ENCODE data around the gene ENPP1.

ENPP1 gene

DNA sequence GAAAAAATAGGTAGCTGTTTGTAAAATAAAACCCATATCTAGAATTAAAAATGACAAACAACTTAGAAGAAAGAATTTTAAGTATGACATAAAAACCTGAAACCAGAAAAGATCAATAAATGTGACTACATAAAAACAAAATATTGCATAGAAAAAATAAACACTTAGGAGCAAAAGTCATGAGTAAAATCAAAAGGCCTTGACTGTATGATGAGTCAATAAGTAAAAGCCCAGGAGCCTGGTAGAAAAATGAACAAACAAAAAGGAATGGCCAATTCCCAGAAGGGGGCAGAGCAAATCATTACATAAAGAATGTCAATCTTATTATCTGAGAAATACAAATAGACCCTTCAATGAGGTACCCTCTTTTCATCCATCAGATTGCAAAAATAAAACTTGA, 20.7 kb upstream of the ENPP1 start:
- DNase-seq: no peak

DNA sequence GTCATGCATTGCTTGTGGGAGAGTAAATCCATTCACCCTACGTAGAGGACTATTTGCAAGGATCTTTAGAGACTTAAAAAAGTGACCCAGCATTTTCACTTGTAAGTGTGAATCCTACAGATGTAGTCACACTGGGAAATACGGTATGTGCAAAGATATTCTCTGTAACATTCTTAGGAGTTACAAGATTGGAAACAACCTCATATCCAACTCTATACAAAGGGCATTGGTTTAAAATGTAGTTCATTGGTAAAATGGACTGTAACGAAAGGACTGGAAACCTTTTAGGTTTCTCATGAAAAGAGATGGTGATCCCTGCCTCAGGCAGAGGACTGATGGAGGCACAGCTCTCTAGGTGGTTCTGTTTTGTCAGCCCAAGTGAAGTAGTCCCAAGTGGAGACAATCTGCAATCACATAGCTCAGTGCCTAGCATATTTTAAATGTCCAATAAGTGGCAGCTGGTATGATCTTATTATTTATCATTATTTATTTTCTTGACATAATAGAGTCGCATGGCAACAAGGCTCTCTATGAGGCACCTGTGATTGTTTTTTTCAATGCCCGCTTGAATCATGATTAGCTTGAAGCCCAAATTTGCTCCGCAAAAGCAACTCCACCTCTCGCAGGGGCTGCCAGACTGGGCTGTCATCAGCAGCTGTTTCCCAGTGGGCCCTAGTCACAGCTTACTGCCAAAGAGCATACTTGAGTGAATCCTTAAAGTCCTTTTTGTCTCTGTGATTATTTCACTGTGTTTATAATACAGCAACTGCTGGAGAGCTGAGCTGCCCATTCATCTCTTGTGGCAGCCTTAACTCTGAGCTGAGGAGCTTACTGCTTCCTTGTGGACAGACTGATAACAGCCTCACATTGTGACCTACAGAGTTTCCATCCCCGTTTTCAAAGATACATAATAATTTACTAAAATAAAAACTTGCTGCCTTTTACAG, 19.8 kb upstream of the ENPP1 start:
- no peak for DNase-seq

DNA sequence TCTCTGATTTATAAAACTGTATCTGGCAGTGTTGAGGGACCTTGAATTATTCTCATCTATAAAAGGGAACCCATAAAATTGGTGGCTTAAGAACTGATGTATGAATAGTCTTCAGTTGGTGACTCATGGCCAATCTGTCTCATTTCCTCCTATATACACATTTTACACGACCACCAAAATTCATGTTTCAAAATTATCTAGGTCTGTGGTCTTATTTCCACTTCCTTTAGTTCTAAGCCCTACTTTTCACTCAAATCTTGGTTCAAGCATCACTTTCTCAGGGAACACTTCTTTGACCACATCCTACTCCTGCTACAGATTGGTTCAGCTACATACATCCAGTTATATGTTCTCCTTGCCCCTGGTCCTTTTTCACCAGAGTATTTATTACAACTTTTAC, 18.6 kb upstream of the ENPP1 start:
- no peak for DNase-seq

DNA sequence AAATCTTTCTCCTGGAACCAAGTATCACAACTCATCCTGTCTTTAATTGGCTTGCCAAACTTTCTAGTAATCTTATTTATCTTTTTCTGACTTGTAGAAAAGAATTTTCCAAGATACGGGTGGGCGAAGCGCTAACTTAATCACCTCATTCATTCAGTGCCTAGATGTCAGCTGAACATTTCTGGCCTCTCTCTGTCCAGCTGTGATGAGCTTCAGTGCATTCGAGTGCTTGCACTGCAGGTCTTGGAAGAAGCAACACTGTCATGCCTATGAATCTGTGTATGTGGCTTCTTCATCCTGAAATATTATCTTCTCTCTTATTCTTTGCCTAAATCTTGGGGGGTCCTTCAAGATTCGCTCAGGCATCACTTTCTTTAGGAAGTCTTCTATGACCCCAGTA, 16.3 kb upstream of the ENPP1 start:
- DNase-seq: no peak

DNA sequence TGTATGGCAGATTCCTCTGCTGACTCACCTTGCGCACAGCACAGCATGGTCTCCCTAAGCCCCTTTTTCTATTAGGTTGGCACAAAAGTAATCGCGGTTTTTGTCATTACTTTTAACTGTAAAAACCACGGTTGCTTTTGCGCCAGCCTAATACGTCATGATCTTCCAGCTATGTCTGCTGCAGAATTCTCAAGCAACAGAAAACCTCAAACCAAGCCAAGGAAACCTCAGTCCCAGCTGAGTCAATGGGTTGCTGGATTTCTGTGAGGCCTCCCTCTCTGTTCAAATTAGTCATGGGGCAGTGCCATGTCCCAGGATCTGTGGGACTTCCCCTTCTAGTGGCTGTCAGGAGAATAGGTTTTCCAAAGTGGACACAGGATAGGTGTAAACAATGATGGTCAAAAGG, 15.7 kb upstream of the ENPP1 start:
- no peak for DNase-seq

DNA sequence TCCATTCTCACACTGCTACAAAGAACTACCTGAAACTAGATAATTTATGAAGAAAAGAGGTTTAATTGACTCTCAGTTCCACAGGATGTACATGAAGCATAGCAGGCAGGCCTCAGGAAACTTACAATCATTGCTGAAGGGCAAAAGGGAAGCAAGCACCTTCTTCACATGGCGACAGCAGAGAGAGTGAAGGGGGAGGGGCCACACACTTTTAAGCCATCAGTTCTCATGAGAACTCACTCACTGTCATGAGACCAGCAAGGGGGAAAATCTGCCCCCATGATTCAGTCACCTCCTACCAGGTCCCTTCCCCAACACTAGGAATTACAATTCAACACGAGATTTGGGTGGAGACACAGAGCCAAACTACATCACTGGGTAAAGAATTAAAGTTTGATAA, 12.5 kb upstream of the ENPP1 start:
- no peak for DNase-seq

DNA sequence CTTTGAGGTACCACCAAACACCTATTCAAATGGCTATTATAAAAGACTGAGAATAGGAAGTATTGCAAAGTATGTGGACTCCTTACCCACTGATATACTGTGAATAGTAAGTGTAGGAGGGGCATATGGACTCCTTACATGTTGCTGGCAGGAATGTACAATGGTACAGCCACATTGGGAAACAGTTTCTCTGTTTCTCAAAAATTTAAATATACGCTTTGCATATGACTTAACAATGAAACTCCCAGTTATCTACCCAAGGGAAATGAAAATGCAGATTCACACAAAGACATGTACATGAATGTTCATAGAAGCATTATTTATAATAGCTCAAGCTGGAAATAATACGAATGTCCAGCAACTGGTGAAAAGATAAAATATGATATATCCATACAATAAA, 5.5 kb upstream of the ENPP1 start:
- no peak for DNase-seq

DNA sequence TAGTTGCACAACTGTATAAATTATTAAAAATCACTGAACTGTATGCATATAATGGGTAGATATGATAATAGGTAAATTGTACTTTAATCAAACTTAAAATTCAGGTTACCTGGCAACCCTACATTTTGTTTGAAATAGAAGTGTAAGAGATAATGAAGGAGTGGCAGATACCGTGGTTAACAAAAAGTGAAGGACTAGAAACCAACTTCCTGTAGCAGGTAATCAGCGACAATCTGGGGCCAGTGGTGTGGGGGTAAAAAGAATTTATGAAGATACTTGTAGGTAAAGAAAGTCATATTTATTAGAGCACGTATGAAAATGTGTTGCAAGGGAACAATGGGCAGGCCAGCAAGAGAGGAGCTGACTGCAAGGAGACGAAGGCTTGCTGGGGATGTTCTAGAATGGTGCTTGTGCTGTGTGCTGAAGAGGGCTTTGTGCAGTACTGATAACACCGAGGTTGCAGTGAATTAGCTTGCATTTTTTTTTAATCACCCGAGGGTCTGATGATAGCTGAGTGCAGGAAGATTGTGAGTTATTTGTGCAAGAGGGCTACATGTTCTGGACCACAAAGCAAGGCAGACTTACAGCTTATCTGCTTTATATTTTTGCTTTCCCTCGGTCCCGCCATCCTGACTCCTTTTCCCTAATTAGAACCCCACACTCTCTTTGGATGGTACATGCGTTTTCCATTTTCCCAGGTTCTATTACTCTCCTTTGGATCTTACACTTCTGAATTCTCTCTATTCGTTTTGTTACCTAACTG, 4.6 kb upstream of the ENPP1 start:
- no peak for DNase-seq

DNA sequence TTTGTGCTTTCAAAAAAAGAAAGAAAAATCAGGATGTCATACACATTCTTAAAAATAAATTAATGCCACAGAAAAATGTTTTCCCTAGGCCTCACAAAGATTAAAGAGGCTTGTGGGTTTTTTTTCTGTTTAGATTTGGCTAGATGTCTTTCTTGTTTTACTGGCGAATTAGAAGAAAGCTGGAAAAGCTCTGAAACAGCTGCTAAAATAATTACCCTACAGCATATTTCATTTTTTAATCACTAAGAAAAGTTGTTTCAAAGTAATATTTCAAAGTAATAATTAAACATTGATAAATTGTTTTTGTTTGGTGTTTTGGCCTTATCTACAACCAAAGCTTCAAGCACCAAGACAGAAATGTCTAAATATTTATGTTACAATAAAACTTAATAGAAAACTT, 3.7 kb upstream of the ENPP1 start:
- DNase-seq: no peak

DNA sequence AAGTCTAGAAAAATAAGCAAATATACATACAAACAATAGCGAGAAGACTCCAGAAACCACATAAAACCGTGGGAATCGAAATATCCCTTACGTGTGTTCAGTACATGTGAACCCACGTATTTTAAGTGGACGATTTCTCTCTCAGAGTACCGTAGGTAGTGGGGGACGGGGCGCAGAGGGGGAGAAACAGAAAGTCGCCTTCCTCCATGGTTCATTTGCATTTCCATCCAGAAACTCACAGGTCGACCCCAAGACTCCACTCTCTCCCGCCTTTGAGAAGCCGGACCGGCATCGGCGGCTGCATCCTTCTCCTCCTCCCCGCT, 538 bp upstream of the ENPP1 start:
- DNase-seq: no peak

DNA sequence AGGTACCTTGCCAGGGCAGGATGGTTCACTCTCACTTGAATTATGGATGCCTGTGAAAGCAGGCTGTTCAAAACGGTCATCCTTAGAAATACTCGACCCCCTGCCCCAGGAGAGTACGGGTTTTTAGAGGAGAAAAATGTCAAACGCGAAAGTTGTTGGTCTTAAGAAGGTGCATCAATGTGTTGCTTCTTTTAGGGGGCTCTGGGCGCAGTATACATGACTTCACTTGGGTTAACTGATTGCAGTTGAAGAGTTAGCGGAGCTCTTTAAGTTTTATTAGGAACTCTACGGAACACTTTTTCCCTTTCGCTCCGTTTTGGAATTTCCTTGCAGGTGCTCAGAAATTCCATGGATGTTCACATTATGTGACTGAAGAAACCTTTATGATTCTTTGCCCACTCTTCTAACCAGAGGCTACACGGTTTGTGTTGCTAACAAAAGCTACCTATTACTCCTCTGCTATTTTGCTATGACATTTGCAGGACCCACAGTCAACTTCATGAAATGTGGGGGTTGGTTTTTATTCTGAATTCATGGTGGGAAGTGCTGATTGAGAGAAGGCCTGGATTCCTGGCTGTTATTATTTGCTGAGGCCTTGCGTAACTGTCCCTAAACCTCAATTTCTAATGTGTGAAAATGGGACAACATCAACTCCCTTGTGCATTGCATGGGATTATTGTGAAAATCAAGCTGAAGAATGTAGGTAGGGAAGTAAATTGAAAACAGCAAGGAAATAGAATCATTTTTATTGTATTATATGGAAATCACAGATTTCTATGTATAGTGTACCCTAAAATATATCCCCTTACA, 845 bp downstream of the ENPP1 start:
- no peak for DNase-seq

DNA sequence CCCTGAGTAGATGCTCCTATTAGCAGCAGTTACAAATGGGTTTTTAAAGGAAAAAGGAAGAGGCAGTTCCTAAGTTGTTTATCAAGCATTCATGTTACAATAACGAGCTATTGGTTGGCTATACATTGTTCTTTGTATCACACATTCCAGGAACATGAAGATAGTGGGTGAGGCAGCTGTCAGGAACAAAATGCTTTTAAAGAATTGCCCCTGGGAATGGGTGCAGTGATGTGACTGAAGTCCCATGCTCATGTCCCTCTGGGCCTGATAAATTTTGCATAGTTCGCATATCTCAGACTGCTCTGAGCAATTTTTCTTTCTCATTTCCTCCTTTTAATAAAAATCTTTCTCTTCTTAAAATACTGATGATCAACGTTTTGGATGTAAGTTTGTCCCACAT, 3.7 kb downstream of the ENPP1 start:
- DNase-seq: no peak

DNA sequence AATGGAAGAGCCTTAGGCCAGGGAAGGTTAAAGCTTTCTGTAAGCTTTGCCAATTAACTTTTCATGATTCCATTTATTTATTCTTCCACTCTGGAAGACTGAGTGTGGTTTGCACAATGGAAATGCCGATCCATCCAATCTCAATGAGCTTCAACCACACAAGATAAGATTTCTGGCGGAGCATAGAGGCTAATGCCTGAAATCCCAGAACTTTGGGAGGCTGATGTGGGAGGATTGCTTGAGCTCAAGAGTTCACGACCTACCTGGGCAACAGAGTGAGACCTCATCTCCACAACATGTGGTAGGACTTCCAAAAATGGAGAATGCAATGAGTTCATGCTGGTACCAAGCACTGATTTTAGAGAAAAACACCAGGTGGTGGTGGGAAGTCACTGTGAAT, 6.2 kb downstream of the ENPP1 start:
- DNase-seq: no peak

DNA sequence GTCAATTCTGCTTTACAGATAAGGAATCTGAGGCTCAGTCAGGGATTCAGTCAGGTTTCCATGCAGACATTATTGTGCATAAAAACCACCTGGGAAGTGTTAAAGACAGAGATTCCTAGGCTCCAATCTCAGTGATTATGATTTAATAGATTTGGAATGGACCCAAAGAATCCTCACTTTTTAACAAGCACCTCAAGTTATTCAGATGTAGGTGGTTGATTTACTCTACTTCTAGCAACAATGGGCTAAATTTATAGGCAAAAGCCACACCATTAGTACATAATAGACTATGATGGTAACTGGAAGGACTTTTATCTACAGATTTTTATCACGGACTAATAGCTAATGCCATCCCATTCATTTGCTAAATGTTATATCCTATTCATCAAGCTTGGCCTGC, 9.0 kb downstream of the ENPP1 start:
- DNase-seq: no peak

DNA sequence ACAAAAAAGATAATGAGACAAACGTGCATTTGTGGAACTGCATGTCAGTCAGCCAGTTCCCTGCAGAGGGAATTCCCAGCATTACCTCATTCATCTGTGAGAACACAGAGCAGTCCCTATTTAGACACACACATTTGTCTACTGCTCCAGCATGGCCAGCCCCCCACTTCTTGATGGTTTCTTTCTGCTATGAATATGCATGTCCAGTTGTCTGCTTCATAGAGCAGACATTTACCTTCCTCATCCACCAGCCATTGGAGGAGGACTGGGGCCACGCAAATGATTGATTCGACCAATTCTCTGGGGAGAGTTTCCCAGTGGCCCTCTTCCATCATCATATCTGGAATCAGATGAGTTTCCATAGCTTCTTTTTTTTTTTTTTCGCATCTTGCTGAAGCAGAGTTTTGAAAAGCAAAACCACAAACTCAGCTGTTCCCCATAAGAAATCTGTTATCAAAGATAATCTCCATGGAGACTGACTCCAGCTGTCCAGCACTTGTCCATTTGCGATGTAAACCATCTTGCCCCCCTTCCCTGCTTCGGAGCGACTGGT, 11.8 kb downstream of the ENPP1 start:
- no peak for DNase-seq

DNA sequence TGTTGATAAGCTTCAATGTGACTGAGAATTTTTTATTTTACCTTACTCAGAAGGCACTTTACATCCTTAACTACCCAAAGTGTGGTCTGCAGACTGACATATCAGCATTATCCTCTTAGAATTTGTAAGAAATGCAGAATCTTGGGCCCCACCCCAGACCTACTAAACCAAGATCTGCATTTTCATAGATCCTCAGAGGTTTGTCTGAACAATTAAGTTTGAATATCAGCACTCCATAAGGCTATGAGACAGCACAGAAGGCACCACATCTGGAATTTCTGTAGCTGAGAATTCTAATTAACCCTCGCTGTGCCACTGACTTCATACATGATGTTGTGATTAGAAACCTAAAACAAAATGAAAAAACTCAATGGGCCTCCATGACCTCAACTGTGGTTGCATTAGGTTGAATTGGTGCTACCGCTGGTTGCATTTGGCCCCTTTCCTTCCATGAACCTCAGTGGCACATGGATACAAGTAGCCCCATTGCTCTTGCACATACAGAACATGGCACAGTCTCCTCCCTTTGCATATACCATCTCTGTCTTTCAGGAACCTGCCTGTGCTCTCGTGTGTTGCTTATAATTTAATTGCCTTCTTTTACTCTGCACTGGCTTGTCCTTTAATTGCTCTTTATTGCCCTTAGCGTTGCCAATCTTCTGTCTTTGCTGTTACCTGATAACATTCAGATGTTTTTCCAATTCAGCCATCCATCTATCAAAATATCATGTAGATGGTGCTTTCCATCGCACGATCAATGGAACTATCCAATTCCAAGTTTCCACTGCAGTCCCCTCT, 13.4 kb downstream of the ENPP1 start:
- no peak for DNase-seq

DNA sequence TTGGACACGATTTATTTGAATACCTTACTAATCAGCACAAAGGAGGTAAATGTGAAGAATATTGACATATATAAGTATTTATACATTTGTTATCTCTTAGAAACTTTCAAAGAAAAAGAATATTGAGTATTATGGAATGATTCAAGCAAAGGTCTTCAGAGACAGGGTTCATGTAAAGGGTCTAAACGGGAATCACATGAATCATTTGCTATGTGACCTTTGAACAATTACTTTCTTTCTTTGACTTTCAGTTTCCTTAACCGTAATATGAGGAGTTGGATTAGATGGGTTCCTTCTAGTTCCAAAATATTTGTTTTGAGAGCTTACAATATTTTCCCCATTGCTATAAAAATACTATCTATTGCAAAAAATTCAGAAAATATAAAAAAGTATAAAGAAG, 14.3 kb downstream of the ENPP1 start:
- DNase-seq: no peak

DNA sequence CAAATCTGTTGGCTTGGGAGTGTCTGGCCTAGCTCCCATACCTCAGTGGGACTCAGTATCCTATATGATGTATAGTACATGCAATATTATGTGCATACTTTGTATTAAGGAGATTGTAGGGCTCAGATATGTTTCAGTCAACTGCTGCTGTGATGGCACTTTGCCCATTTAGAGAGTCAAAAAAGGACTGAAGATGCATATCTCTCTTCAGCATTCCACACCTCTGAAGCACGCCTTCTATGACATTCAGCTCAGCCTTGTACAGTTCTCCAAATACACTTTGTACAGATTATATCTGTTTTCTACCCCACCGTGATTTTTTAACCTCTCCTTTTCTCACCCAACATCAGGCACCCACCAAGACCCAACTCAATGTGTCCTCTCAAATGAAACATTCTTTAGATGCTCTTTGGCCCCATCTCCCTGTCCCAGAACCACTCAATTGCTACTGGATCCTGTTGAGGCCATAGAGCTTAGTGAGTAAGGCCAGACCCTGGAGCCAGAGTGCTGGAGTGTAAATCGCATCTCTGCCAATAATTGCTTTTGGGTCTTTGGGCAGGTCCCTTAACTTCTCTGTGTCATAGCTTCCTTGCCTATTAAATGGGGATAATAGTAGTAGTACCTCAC, 15.6 kb downstream of the ENPP1 start:
- no peak for DNase-seq

DNA sequence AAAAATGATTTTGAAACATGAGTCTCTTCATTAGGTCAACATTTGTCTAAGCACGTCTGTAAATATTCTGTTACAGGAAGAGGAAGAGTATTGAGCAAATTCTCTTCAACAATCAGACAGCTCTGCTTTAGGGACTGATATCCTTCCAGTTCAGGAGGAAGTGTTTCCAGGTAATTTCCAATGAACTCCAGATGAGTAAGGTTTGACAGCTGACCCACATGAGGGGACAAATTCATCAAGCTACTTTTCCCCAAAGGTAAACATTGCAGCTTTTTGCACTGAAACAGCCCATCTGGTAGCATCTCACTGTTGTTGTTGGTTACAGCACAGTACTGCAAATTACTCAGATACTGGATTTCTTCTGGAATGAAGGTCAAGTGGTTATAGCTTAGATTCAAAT, 18.1 kb downstream of the ENPP1 start:
- DNase-seq: no peak

DNA sequence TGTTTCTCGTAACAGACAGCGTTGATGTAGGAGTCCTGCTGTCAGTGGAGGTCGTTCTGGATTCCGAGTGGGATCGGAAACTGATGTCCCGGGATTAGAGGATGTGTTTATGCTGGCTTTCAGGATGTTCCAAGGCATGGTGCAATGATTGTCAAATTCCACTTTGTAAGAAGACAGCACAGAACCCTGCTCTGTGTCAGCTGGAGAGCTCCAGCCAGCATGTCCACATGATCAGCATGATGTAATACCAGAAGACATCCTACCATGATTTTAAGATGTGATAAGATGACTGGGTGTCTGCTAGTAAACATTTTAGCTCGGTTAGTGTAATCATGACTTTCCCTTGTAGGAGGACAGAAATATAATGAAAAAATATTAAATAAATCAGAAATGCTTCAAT, 20.3 kb downstream of the ENPP1 start:
- no peak for DNase-seq

DNA sequence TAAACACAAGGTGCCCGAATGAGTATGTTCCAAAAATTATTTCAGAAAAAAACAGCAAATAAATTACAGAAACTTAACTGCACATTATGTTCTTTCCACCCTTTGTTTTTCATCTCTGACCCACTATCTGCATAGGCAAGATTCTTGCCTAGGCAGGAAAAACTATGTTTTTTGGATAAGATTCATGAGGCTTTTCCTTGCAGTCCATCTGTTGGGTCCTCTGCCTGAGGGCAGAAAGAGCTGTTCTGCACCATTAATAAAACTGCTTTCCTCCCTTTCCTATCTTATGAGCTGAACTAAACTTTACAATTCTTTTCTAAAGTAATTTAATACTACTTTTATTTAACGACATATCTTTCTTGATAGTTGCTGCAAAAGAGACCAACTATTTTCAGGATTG, 21.1 kb downstream of the ENPP1 start:
- DNase-seq: no peak

DNA sequence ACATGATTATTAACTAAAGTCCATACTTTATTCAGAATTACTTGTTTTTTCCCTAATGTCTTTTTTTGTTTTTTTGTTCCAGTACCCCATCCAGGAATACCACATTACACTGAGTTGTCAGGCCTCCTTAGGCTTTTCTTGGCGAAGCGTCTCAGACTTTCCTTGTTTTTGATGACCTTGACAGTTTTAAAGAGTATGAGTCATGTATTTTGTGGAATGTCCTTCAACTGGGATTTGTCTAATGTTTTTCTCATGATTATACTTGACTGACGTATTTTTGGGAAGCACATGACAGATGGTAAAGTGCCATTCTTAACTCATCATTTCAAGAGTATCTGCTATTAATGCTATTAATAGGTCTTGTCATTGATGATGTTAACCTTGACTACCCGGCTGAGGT, 23.6 kb downstream of the ENPP1 start:
- DNase-seq: no peak

Data from effector CD8-positive, alpha-beta T cell (primary cell).